MM.1S (cell line): ENCODE results near the gene DEAF1.

Experiments
- EZH2 ChIP-seq: fragments of 300-600 bp; sonication (generic); optimal IDR thresholded peaks from 2 replicates; pipeline ENCODE3; 2017; ENCODE audit warnings: low read depth, mild to moderate bottlenecking, antibody characterized with exemption, low read length, mixed read lengths
- EZH2phosphoT487 ChIP-seq: fragments of 300-600 bp; sonication (generic); IDR thresholded peaks from 2 replicates; pipeline ENCODE4 v1.6.1; 2018; ENCODE audit warnings: antibody characterized with exemption, low read length
- TF ChIP-seq, protein P1 (sequence below): fragments of 300-600 bp; sonication (generic); IDR thresholded peaks from 2 replicates; pipeline ENCODE4 v1.5.1; 2016; ENCODE audit warnings: antibody characterized with exemption, low read length, mixed read lengths

GRCh38 chr11:723120-723883, 28.3 kb upstream of the DEAF1 start:
- TF ChIP-seq, protein P1, sequence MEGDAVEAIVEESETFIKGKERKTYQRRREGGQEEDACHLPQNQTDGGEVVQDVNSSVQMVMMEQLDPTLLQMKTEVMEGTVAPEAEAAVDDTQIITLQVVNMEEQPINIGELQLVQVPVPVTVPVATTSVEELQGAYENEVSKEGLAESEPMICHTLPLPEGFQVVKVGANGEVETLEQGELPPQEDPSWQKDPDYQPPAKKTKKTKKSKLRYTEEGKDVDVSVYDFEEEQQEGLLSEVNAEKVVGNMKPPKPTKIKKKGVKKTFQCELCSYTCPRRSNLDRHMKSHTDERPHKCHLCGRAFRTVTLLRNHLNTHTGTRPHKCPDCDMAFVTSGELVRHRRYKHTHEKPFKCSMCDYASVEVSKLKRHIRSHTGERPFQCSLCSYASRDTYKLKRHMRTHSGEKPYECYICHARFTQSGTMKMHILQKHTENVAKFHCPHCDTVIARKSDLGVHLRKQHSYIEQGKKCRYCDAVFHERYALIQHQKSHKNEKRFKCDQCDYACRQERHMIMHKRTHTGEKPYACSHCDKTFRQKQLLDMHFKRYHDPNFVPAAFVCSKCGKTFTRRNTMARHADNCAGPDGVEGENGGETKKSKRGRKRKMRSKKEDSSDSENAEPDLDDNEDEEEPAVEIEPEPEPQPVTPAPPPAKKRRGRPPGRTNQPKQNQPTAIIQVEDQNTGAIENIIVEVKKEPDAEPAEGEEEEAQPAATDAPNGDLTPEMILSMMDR: peak; percentile 69
- TF ChIP-seq EZH2phosphoT487 (no peak), EZH2 (no peak)
